Stomach (tissue), 19 donors: ENCODE measurements around the gene PRAMEF17. TPM values are rescaled to one million over a fixed set of nuclear protein-coding genes. Genes with fewer than 3 reads are reported as not detected.
"Not testable (repeated sequence)": the region's sequence is repeated elsewhere in the genome, so short reads cannot be mapped to it uniquely, and the experiment has no call there.

Experiments
- DNase-seq, 2 donors: peaks; one replicate each; pipeline versions ENCODE4 v3.0.0 to v3.0.0-alpha.2; 2013 to 2019
- H3K27ac ChIP-seq, 5 donors: fragments of 200-600 bp in 4 of 5; sonication (generic) in 4 of 5; one replicate each; pipeline ENCODE4 v1.5.1; 2013 to 2019; ENCODE audit warnings: mild to moderate bottlenecking in 1 of 5, moderate library complexity in 1 of 5
- H3K27me3 ChIP-seq, 3 donors: fragments of 200-600 bp; sonication (generic); one replicate each; pipeline ENCODE4 v1.5.1; 2017 to 2019; ENCODE audit warnings: mixed run types in 1 of 3
- H3K36me3 ChIP-seq, 4 donors: fragments of 200-600 bp; sonication (generic); 1 replicate in 3 of 4; 2 replicates in 1 of 4; pipeline ENCODE4 v1.5.1; 2016 to 2019
- H3K4me1 ChIP-seq, 4 donors: fragments of 200-600 bp; sonication (generic); one replicate each; pipeline ENCODE4 v1.5.1; 2016 to 2019
- H3K4me3 ChIP-seq, 4 donors: fragments of 200-600 bp; sonication (generic) in 3 of 4; one replicate each; pipeline ENCODE4 v1.5.1; 2016 to 2019; ENCODE audit warnings: mild to moderate bottlenecking in 1 of 4
- H3K9me3 ChIP-seq, 4 donors: fragments of 200-600 bp; sonication (generic); one replicate each; pipeline ENCODE4 v1.5.1; 2016 to 2019
- CTCF ChIP-seq, 7 experiments: fragments of 450-650 bp in 4 of 7; fragments of 200-600 bp in 3 of 7; sonication (generic) in 3 of 7; IDR thresholded peaks; one replicate each; pipeline ENCODE4 v1.5.1; 2016 to 2019; ENCODE audit warnings: antibody characterized with exemption in 7 of 7, control low read depth in 2 of 7, mild to moderate bottlenecking in 1 of 7
- WGBS, 5 donors: extraction: QIAGEN DNeasy Blood & Tissue Kit in 3 of 5; methylation state at CpG; one replicate each; pipeline versions ENCODE4 v1.1.5 to v1.1.7; 2013 to 2018; 5-methylcytosine and 5-hydroxymethylcytosine counted together
- intact Hi-C: fragments of 100-400 bp; cut with DNase I; formaldehyde crosslinking; loops from one replicate; pipeline ENCODE4 v1.15.1; 2023; ENCODE audit warnings: low total_unique reads
- long read RNA-seq, 10 donors: transcript quantifications; one replicate each; lab custom pipeline, GENCODE V29; 2026
- polyA plus RNA-seq, 3 donors: library from polyadenylated mRNA; stranded (reverse); fragments of 200-250 nt; gene quantifications; one replicate each; pipeline ENCODE4 v1.2.3, GENCODE V29; 2013
- total RNA-seq, 5 donors: library from RNA; depleted of rRNA; stranded (reverse); fragments of >200 nt; gene quantifications; one replicate each; pipeline versions ENCODE4 v1.1.0 to v1.2.3, GENCODE V29; 2014 to 2016
- donor health status: healthy with polysubstance abuse.
- donor health status: Bipolar disorder and iron deficiency.
- donor health status: healthy.

PRAMEF17 gene
- total RNA-seq (not detected), polyA plus RNA-seq (not detected)
- long read RNA-seq, donor 1, result 0 reads
- long read RNA-seq, donor 2, result 0 reads
- long read RNA-seq, donor 3, result 0 reads
- long read RNA-seq, donor 4, result 0 reads
- long read RNA-seq, donor 5, result 0 reads
- long read RNA-seq, donor 6, result 0 reads
- long read RNA-seq, donor 7, result 0 reads
- long read RNA-seq, donor 8, result 0 reads
- long read RNA-seq, donor 9, result 0 reads
- long read RNA-seq, donor 10, result 0 reads

GRCh38 chr1:13389332-13389731 lies at the start of gene PRAMEF17:
PRAMEF17 (plus strand) TSS chr1:13389632; CDS start chr1:13389658, 26 bp downstream.
- H3K36me3 ChIP-seq, H3K27me3 ChIP-seq, intact Hi-C loops, H3K4me1 ChIP-seq, H3K27ac ChIP-seq, H3K4me3 ChIP-seq, H3K9me3 ChIP-seq, DNase-seq: not testable (repeated sequence)

GRCh38 chr1:13342496-13342895 lies 46.9 kb upstream of the PRAMEF17 start:
- WGBS, 5 donors, result 80 to 91% (median 85%) methylated on average over 6 to 8 of the region's 8 CpGs
- intact Hi-C loops, DNase-seq: not testable (repeated sequence)

GRCh38 chr1:13347034-13347433 lies 42.4 kb upstream of the PRAMEF17 start, which contains the start of gene PRAMEF14:
PRAMEF14 (minus strand) TSS chr1:13347134; CDS start chr1:13345314, 1,820 bp downstream.
- H3K36me3 ChIP-seq, intact Hi-C loops, H3K4me3 ChIP-seq, H3K9me3 ChIP-seq, DNase-seq, H3K4me1 ChIP-seq, H3K27me3 ChIP-seq, H3K27ac ChIP-seq: not testable (repeated sequence)
- 61 to 81% (median 76%) methylated on average over 7 of the region's 7 CpGs for WGBS, 5 donors

More at GRCh38 chr1:13342496-13342895, 46.9 kb upstream of the PRAMEF17 start:
- H3K27me3 ChIP-seq, H3K4me3 ChIP-seq, H3K9me3 ChIP-seq, H3K4me1 ChIP-seq, H3K27ac ChIP-seq, H3K36me3 ChIP-seq: not testable (repeated sequence)

- 84 to 95% (median 92%) methylated on average over 4 to 8 of the region's 8 CpGs for WGBS, 5 donors
- H3K4me1 ChIP-seq, intact Hi-C loops, H3K4me3 ChIP-seq, H3K36me3 ChIP-seq, DNase-seq, H3K27me3 ChIP-seq, H3K27ac ChIP-seq: not testable (repeated sequence)
- peaks cover 0 to 16% (median 10%) of the 10 kb centered on the region in 4 donors for H3K9me3 ChIP-seq
These were observed 36.0 kb upstream of the PRAMEF17 start for GRCh38 chr1:13353476-13353875.

- WGBS, 5 donors, result 10 to 40% (median 25%) methylated on average over 1 to 2 of the region's 9 CpGs; no CpG with 5 or more reads in 2 of the 5 donors
- H3K27ac ChIP-seq, DNase-seq, H3K27me3 ChIP-seq, H3K4me3 ChIP-seq, H3K4me1 ChIP-seq, H3K36me3 ChIP-seq, intact Hi-C loops: not testable (repeated sequence)
- H3K9me3 ChIP-seq, result peaks cover 0 to 16% (median 10%) of the 10 kb centered on the region in 4 donors
These were observed 35.0 kb upstream of the PRAMEF17 start for GRCh38 chr1:13354475-13354874.

- WGBS, 5 donors, result 0 to 4% (median 1%) methylated on average over 5 of the region's 5 CpGs
These were observed 32.7 kb upstream of the PRAMEF17 start for GRCh38 chr1:13356774-13357173.

GRCh38 chr1:13362364-13362763 lies 27.1 kb upstream of the PRAMEF17 start:
- H3K27ac ChIP-seq, H3K4me1 ChIP-seq, H3K36me3 ChIP-seq, intact Hi-C loops, H3K9me3 ChIP-seq, DNase-seq, H3K27me3 ChIP-seq, H3K4me3 ChIP-seq: not testable (repeated sequence)
- 67 to 100% (median 86%) methylated on average over 1 of the region's 7 CpGs for WGBS, 5 donors

More at GRCh38 chr1:13356774-13357173, 32.7 kb upstream of the PRAMEF17 start:
- H3K4me1 ChIP-seq, H3K4me3 ChIP-seq, intact Hi-C loops, H3K27ac ChIP-seq, H3K36me3 ChIP-seq, H3K27me3 ChIP-seq: not testable (repeated sequence)
- TF ChIP-seq CTCF (IDR thresholded peaks at IDR 0.05), result peak in 4 of 7 experiments; percentile 28 to 49 (median 35)
- peaks cover 0 to 15% (median 10%) of the 10 kb centered on the region in 4 donors for H3K9me3 ChIP-seq
- peak; percentile 28 to 66 for DNase-seq

GRCh38 chr1:13364928-13365327 lies 24.5 kb upstream of the PRAMEF17 start:
- intact Hi-C loops, H3K4me3 ChIP-seq, H3K27me3 ChIP-seq, H3K36me3 ChIP-seq, H3K4me1 ChIP-seq, H3K9me3 ChIP-seq, DNase-seq, H3K27ac ChIP-seq: not testable (repeated sequence)
- 85 to 92% (median 86%) methylated on average over 2 of the region's 4 CpGs for WGBS, 5 donors

GRCh38 chr1:13366536-13366935 lies 22.9 kb upstream of the PRAMEF17 start:
- 69 to 96% (median 89%) methylated on average over 3 of the region's 3 CpGs for WGBS, 5 donors
- H3K27ac ChIP-seq, result not testable (repeated sequence)

GRCh38 chr1:13368544-13368943 lies 20.9 kb upstream of the PRAMEF17 start:
- DNase-seq, H3K27ac ChIP-seq, H3K4me3 ChIP-seq, intact Hi-C loops, H3K36me3 ChIP-seq, H3K9me3 ChIP-seq, H3K4me1 ChIP-seq: not testable (repeated sequence)
- WGBS, 5 donors, result 49 to 82% (median 72%) methylated on average over 3 to 4 of the region's 4 CpGs
- H3K27me3 ChIP-seq, result peaks cover 0 to 10% (median 0%) of the 10 kb centered on the region in 3 donors

More at GRCh38 chr1:13366536-13366935, 22.9 kb upstream of the PRAMEF17 start:
- H3K4me3 ChIP-seq, H3K36me3 ChIP-seq, H3K4me1 ChIP-seq, H3K9me3 ChIP-seq, DNase-seq, intact Hi-C loops: not testable (repeated sequence)
- peaks cover 0 to 10% (median 0%) of the 10 kb centered on the region in 3 donors for H3K27me3 ChIP-seq

- H3K27me3 ChIP-seq, H3K36me3 ChIP-seq, intact Hi-C loops, H3K4me3 ChIP-seq, H3K4me1 ChIP-seq, H3K9me3 ChIP-seq, H3K27ac ChIP-seq: not testable (repeated sequence)
- peak in 1 of 2 donors; percentile 30 for DNase-seq
- 70 to 81% (median 77%) methylated on average over 3 of the region's 3 CpGs for WGBS, 5 donors
These were observed 10.4 kb upstream of the PRAMEF17 start for GRCh38 chr1:13378983-13379382.
